ENCODE results near the gene ATP5MC3. TPM values are rescaled to one million over a fixed set of nuclear protein-coding genes. Genes with fewer than 3 reads are reported as not detected.

The ATP5MC3 gene
- total and polyA plus RNA-seq, 2 of the 13 experiments (the other 11 are each of a cell fraction or from before 2014, with no cell fraction given): 676 to 1,007 TPM

- TF ChIP-seq ZNF318 (CRISPR knock-in tag; IDR thresholded peaks at IDR 0.05) (no peak), ZNF546 (CRISPR knock-in tag; conservative IDR thresholded peaks at IDR 0.05) (peak; percentile 21; the same call in 1 of the 2 replicates), NCOA2 (CRISPR knock-in tag; IDR thresholded peaks at IDR 0.05) (peak; percentile 53; the same call in 1 of the 2 replicates), IRX3 (CRISPR knock-in tag; IDR thresholded peaks at IDR 0.05; ENCODE audit: borderline replicate concordance, low read depth) (peak; percentile 69; the same call in 1 of the 2 replicates), EEA1 (CRISPR knock-in tag; IDR thresholded peaks at IDR 0.05; ENCODE audit: borderline replicate concordance) (peak; percentile 98), ZNF670 (CRISPR knock-in tag; IDR thresholded peaks at IDR 0.05; ENCODE audit: borderline replicate concordance) (no peak), ZNF776 (CRISPR knock-in tag; IDR thresholded peaks at IDR 0.05) (no peak; the same call in 1 of the 2 replicates), HIVEP1 (CRISPR knock-in tag; IDR thresholded peaks at IDR 0.05) (peak; percentile 58; the same call in 1 of the 2 replicates), CBX1 (IDR thresholded peaks at IDR 0.05; ENCODE audit: low read depth) (peak; percentile 78), XBP1 (CRISPR knock-in tag; IDR thresholded peaks at IDR 0.05) (no peak), ZNF350 (CRISPR knock-in tag; IDR thresholded peaks at IDR 0.05; ENCODE audit: borderline replicate concordance, low read depth) (peak; percentile 74; the same call in 1 of the 2 replicates), HMG20A (CRISPR knock-in tag; IDR thresholded peaks at IDR 0.05; ENCODE audit: borderline replicate concordance) (no peak; the same call in 1 of the 2 replicates), YEATS2 (CRISPR knock-in tag; IDR thresholded peaks at IDR 0.05; ENCODE audit: borderline replicate concordance) (peak; percentile 95), HINFP (CRISPR knock-in tag; IDR thresholded peaks at IDR 0.05; ENCODE audit: low read depth) (peak; percentile 78), KLF16 (CRISPR knock-in tag; IDR thresholded peaks at IDR 0.05) (peak in 1 of 2 experiments; percentile 93; a peak in 2 of 4 replicates), IKZF5 (CRISPR knock-in tag; IDR thresholded peaks at IDR 0.05) (peak; percentile 69; the same call in 1 of the 2 replicates), DNMT3B (CRISPR knock-in tag; conservative IDR thresholded peaks at IDR 0.05) (no peak), SRSF9 (IDR thresholded peaks at IDR 0.05; ENCODE audit: borderline replicate concordance, insufficient read depth, low read depth, low read length, poor library complexity, severe bottlenecking) (no peak)
Observed at GRCh38 chr2:175167792-175168563, 13.5 kb downstream of the ATP5MC3 start, which contains the start of gene ATF2 (continued).
